ENCODE measurements around the gene ELL.

The ELL gene

DNA sequence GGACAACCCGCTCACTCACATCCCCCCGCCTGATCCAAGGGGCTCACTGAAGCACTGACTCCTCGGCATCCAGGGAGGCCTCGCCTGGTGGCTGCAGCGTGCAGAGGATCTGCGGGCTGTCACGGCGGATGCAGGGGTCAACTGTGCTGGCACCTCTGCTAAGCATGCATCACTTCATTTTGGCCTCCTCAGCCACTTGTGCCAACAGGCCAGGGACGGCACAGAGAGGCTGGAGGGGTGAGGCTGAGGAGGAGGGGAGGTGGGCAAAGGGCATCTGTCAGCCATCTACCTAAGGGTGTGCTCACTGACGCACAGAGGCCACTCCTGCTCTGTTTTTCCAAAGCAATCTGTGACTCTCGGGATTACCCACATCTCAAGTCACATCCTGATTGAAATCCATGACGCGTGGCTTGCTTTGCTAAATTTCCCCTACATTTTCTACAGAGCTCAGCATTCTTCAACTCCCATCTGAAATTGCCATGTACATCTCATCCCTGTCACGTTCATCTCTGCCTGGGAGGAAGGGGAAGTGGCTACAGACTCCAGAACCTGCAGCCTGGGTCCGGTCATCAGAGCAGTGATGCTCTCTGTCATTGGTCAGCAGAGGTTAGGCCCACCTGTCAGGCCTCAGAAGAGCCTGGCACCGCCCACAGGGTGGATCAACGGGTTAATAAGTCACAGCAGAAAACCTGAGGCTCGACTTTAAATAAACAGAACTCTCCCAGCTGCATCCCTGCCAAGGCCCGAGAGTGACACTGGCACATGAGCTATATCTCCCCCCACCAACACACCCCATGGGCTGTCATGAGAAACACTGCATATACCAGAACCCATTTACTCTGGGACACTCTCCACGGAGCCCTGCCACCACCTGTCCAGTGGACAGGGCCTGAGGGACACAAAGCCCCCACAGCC, 17.6 kb downstream of the ELL start:
- DNase-seq: no peak

DNA sequence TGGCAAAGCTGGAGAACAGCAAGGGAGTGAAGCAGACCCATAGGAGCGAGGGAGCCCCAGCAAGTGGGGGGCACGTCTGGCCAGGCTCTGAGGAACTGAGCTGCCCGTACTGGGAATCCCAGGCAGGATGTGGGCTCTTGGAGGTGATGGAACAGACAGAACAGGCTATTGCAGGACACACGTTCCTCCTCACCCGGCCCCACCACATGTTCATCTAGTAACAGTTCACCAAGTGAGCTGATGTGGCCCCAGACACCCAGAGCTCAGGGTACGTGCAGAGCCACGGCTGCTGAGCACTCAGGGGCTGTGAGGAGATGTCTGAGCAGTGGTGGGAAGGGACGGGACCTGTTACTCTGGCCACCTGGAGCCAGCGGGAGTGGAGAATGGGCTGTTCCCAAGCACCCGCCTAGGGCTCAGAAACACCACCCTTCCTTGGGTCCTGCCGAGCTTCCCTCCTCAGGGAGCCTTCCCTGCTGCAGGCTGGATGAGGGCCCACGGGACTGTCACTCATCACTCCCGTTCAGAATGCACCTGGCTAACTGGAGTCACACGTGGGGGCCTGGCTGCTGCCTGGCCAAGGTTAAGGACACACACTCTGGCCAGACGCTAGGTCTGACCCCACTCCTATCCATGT, 18.4 kb downstream of the ELL start:
- no peak for DNase-seq

DNA sequence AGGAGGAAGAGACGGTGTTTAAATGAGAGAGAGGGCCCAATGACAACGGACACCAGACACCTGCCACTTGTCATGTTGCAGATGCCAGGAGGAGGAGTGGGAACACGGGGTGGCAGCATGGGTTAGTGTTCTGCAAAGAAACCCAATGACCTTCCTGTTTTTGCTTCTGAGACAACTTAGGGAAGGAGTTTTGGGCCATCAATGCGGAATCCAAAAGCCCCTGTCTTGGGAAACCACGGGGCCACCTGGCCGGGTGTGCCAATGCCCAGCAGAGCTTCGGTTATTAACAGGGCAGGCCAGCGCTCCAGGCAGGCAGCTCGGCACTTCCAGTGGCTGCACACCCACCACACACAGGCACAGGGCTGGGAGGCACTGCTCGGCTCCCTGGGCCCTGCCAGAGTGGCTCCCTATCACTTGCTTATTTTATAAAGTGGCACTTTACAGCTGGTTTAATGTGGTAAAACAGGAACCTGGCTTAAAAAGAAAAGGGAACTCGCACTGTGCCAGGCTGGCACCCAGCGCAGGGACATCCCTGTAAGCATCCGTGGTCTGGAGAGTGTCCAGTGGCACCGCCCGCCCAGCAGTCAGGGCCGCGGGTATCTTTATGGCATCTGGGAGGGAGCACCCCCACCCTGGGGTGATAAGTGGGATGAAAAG, 19.1 kb downstream of the ELL start:
- no peak for DNase-seq

GRCh38 chr19:18502246-18502637, 19.6 kb downstream of the ELL start:
- DNase-seq: no peak

DNA sequence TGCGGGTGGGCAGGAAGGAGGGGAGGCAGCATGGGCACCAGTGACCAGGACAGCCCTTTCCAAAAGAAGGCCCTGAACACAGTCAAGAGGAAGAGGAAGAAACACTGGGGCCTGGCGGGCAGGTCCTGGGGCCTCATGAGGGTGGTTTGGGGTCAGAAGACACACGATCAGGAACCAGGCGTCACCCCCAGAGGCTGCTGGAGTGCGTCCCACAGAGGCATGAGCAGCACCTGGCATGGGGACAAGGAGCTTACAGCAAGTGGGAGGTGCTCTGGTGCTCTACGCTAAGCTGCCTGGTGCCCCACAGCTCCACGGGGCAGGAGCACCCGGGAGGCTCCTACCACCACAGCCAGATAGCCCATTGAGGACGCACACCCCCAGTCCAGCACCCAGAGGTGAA, 20.0 kb downstream of the ELL start:
- no peak for DNase-seq

DNA sequence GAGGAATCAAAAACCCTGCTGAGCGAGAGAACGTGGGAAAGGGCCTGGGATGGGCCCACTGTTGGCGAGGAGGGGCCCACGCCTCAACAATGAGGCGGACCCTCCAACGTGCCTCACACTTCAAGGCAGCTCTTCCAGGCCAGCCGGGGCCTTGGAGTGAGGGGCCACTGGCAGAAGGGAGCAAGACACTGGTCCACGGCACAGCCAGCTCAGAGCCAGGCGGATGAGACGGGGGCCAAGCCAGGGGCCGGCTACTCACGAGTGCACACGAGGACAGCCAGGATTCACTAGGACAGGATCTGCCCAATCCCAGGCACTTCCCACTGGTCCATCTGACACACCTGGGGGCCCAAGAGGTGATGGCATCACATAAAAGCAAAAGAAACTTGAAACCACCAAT, 20.5 kb downstream of the ELL start:
- DNase-seq: no peak

DNA sequence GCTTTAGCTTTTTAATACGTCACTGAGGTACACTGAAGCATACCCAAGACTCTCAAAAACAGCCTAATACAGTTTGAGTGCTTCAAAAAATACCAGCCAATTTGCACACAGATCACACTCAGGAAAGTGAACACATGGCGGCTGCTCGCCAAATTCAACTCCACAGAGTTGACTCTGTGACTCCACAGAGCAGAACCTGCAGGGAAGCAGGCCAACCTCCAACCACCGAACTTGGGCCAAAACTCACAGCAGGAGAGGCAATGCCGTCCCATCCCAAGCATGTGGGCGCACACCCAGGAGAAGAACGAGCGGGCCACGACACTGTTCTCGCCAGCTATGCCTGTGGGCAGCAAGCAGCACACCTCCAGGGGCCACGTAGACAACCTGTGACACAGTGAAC, 21.1 kb downstream of the ELL start:
- DNase-seq: no peak

DNA sequence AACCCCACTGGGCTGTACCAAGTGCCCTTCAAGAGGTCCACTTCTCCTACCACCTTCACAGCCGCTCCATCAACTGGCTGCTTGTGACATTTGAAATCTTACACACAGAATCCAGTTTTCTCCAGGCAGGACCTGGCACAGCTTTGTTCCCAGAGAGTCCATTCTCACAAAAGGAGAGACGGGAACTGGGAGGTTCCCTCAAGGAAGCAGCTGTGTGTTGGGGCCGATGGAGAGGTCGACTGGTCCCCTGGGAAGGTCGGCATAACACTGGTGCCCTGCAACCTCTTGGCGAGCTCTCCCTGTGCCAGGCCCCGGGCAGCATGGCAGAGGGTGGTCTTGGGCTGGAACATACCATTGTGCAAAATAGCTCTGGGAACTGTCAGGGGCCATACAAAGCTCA, 21.5 kb downstream of the ELL start:
- no peak for DNase-seq

- no peak for DNase-seq
These were observed 22.7 kb downstream of the ELL start for GRCh38 chr19:18499055-18499775.

DNA sequence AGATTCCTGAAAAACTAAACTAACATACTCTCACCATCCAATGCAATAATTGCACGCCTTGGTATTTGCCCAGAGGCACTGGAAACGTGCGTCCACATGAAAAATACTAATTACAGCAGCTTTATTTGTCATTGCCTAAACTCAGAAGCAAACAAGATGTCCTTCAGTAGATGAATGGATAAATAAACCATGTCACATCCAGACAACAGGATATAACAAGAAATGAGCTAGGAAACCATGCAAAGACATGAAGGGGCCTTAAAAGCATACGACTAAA, 25.0 kb downstream of the ELL start:
- DNase-seq: no peak

DNA sequence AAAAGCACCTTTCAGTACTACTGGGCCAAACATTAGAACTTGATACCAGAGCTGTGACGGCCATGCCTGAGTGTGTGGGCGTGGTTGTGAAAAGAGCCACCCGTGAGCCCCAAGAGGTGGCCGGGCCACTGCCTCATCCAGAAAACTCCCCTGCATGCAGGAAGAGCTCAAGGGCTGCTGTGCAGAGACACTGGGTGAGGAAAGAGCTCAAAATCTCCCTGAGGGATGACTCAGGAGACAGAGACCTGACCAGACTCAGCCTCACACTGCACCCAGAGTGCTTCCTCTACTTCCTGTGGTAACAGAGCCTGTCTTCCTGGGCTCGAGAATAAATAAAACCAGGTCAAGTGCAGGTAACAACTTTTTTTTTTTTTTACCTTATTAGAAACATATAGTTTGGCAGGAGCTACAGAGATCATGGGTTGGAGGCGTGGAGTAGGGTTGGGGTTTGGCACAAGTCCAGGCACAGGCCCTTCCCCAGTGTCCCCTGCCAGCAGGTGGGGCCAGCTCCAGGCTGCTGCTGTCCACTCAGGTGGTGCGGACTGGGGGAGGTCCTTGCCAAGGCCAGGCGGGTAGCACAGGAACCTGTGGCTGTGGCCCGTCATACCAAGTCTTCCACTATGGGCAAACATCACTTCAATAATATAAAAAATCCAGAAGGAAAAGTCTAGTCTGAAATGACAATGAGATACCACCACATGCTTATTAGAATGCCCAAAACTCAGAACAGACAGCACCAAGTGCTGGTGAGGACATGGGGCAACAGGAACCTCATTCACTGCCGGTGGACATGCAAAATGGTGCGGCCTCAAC, 25.5 kb downstream of the ELL start:
- DNase-seq: peak; percentile 53 to 67

GRCh38 chr19:18495204-18495911, 26.5 kb downstream of the ELL start:
- DNase-seq: no peak

DNA sequence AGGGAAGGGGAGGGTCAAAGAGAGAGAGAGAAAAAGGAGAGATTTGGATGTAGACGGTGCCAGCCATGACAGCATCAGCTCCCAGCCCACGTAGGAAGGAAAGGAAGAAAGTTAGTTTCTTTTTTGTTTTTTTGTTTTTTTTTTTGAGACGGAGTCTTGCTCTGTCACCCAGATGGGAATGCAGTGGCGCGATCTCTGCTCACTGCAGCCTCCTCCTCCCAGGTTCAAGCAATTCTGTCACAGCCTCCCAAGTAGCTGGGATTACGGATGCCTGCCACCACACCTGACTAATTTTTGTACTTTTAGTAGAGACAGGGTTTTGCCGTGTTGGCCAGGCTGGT, 27.6 kb downstream of the ELL start:
- DNase-seq: no peak

DNA sequence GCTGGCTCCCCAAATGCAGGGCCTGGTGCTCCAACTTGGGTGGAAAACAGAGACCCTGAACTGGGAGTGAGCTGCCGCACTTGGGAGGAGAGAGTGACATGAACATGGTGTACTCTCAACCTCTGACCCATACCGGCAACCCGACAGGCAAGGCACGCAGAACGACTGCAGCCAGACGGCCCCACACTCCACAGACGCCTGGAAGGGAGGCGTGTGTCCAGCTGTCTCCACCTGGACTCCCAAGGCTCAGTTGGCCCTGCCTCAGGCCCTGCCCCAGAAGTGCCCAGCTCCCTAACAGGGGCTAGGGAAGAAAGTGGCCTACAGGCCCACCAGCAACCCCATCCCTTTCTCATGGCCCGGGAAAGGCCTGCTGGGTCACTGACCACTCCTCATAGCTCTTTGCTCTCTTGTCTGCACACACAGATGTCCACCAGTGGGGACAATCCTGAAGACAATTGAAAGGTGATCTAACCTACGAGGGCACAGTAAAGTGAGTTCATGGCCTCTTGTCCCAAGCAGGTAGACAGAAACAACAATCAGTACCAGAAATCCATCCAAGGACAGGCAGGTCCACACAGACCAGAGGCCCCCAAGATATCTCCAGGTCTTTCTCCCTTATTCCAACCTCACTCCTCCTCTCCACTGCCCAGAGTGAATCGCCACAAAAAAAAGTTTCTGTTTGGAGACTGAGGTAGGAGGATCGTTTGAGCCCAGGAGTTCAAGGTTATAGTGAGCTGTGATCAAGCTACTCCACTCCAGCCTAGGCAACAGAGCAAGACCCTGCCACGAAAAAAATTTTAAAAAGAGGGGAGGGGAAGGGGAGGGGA, 28.2 kb downstream of the ELL start:
- DNase-seq: no peak

- no peak for DNase-seq
These were observed 29.6 kb downstream of the ELL start for GRCh38 chr19:18491995-18492953.

- DNase-seq: no peak
These were observed 31.1 kb downstream of the ELL start for GRCh38 chr19:18490728-18491127.

DNA sequence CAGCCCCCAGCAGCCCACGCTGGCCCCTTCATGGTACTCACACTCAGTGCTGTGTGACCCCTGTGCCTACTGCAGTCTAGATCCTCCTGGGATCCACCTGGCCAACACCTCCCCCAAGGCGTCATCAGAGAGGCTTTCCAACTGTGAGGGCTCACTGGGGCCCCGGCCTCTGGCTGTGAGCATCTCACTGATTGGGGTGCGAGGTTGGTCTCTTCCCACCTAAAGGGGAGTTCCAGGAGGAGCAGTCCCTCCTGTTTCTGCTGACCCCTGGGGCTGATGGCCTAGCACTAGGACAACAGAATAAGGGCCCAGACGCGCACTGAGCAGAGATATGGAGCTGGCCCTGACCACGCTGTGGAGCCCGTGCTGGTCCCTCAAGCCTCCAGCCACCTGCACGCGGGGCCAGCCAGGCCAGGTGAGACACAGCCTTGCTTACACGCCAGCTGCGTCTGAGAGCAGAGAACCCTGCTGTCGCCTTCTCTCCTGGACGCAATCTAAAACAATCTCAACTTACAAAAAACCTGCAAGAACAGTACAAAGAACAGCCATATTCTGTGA, 32.2 kb downstream of the ELL start:
- DNase-seq: no peak

- DNase-seq: no peak
These were observed 32.8 kb downstream of the ELL start for GRCh38 chr19:18488838-18489626.

- no peak for DNase-seq
These were observed 33.5 kb downstream of the ELL start for GRCh38 chr19:18488403-18488723.
